ENCODE results near the gene DDX42. TPM values are rescaled to one million over a fixed set of nuclear protein-coding genes. Genes with fewer than 3 reads are reported as not detected.

Gene DDX42
- total and polyA plus RNA-seq, 2 of the 13 experiments (the other 11 are each of a cell fraction or from before 2014, with no cell fraction given): 87.2 to 92.9 TPM

GRCh38 chr17:63773272-63774140, 464 bp upstream of the DDX42 start, which contains the start of gene CCDC47 (continued):
- peak; percentile 89 for TF ChIP-seq ZNF800 (CRISPR knock-in tag; IDR thresholded peaks at IDR 0.05)
- 0 out of 2 replicates have a peak, but pooled peaks have one; percentile 36 for TF ChIP-seq HNRNPUL1 (IDR thresholded peaks at IDR 0.05; ENCODE audit: low read depth, low read length)
- peak; percentile 88 for TF ChIP-seq ZNF256 (CRISPR knock-in tag; conservative IDR thresholded peaks at IDR 0.05)
- TF ChIP-seq PCBP2 (optimal IDR thresholded peaks at IDR 0.05; ENCODE audit: low read depth, low read length, poor library complexity, severe bottlenecking): no peak
- TF ChIP-seq SIN3A (IDR thresholded peaks at IDR 0.05; ENCODE audit: borderline replicate concordance, low read depth, low read length): peak; percentile 93
- peak; percentile 88; the same call in 1 of the 2 replicates for TF ChIP-seq PAX8 (CRISPR knock-in tag; IDR thresholded peaks at IDR 0.05; ENCODE audit: borderline replicate concordance)
- peak; percentile 21; the same call in 1 of the 2 replicates for TF ChIP-seq ZNF558 (CRISPR knock-in tag; IDR thresholded peaks at IDR 0.05; ENCODE audit: borderline replicate concordance)
- peak; percentile 31; the same call in 1 of the 2 replicates for TF ChIP-seq BRCA1 (CRISPR knock-in tag; IDR thresholded peaks at IDR 0.05)
- no peak for TF ChIP-seq NFRKB (IDR thresholded peaks at IDR 0.05)
- TF ChIP-seq ZBTB14 (CRISPR knock-in tag; IDR thresholded peaks at IDR 0.05): 0 out of 2 replicates have a peak, but pooled peaks have one; percentile 46
- peak; percentile 95 for TF ChIP-seq ATF7-NPFF (CRISPR knock-in tag; IDR thresholded peaks at IDR 0.05; ENCODE audit: low read depth)
- peak; percentile 97 for TF ChIP-seq SSRP1 (CRISPR knock-in tag; IDR thresholded peaks at IDR 0.05)
- TF ChIP-seq TEAD2 (CRISPR knock-in tag; IDR thresholded peaks at IDR 0.05): 0 out of 2 replicates have a peak, but pooled peaks have one; percentile 54
- peak; percentile 92 for TF ChIP-seq MED1 (CRISPR knock-in tag; IDR thresholded peaks at IDR 0.05)
- peak; percentile 99 for TF ChIP-seq CREM (IDR thresholded peaks at IDR 0.05)
- TF ChIP-seq CREM (CRISPR knock-in tag; IDR thresholded peaks at IDR 0.05): peak; percentile 39; the same call in 1 of the 2 replicates
- TF ChIP-seq ATF2 (CRISPR knock-in tag; IDR thresholded peaks at IDR 0.05): peak; percentile 99
- 0 out of 2 replicates have a peak, but pooled peaks have one; percentile 65 for TF ChIP-seq ZNF205 (CRISPR knock-in tag; IDR thresholded peaks at IDR 0.05)
- peak; percentile 79 for TF ChIP-seq KLF6 (CRISPR knock-in tag; IDR thresholded peaks at IDR 0.05)
- TF ChIP-seq ATF4 (CRISPR knock-in tag; IDR thresholded peaks at IDR 0.05): peak in 1 of 2 experiments; percentile 79; a peak in 2 of 4 replicates
- peak; percentile 67 for TF ChIP-seq TGIF2 (CRISPR knock-in tag; IDR thresholded peaks at IDR 0.05)
- no peak for TF ChIP-seq ZBTB39 (CRISPR knock-in tag; IDR thresholded peaks at IDR 0.05)
- TF ChIP-seq ZNF878 (CRISPR knock-in tag; IDR thresholded peaks at IDR 0.05): peak; percentile 61
